ENCODE results near the gene SLC12A7.

DNA sequence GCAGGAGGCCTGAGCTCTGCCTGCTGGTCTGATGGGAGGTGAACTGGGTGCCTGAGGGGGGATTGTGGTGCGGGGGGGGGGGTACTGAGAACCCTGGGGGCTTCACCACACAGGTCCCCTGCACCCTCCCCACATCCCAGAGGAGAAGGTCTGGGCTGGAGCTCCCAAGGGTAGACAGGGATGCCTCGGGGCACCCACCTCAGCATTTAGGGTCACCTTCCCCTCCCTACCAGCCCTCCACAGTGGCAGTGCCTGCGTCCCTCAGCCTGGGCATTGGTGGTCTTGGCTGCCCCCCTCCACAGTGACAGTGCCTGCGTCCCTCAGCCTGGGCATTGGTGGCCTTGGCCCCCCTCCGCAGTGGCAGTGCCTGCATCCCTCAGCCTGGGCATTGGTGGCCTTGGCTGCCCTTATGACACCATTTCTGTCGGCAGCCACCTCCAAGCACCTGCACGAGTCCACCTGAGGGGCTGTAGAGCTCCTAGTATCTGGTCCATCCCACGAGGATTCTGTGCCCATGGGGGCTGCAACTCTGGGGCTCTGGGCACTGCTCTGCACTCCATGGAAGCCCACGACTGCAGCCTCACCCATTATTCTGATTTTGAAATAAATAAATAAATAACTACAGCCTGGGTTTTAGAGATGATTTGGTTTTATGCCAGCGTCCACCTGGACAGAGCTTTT, 81.8 kb downstream of the SLC12A7 start:
- TF ChIP-seq, protein P1, sequence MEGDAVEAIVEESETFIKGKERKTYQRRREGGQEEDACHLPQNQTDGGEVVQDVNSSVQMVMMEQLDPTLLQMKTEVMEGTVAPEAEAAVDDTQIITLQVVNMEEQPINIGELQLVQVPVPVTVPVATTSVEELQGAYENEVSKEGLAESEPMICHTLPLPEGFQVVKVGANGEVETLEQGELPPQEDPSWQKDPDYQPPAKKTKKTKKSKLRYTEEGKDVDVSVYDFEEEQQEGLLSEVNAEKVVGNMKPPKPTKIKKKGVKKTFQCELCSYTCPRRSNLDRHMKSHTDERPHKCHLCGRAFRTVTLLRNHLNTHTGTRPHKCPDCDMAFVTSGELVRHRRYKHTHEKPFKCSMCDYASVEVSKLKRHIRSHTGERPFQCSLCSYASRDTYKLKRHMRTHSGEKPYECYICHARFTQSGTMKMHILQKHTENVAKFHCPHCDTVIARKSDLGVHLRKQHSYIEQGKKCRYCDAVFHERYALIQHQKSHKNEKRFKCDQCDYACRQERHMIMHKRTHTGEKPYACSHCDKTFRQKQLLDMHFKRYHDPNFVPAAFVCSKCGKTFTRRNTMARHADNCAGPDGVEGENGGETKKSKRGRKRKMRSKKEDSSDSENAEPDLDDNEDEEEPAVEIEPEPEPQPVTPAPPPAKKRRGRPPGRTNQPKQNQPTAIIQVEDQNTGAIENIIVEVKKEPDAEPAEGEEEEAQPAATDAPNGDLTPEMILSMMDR (conservative IDR thresholded peaks at IDR 0.05; ENCODE audit: low read length): no peak
- TF ChIP-seq EZH2phosphoT487 (IDR thresholded peaks at IDR 0.05; ENCODE audit: borderline replicate concordance): no peak

All from Loucy (cell line).